B cell (primary cell): ENCODE results near the gene ST13. TPM values are rescaled to one million over a fixed set of nuclear protein-coding genes. Genes with fewer than 3 reads are reported as not detected.

Experiments used
- ATAC-seq: fragments of 200-7000 bp; cut with Tn5 transposase; one replicate; pipeline ENCODE4 v1.10.0; 2021; ENCODE audit warnings: low read depth, mild to moderate bottlenecking, moderate number of reproducible peaks, moderate library complexity
- CTCF ChIA-PET: fragments of 350-600 bp; sonication (Branson Sonifier 250); formaldehyde crosslinking; loops from one replicate; lab custom pipeline; 2021; ENCODE audit warnings: antibody characterized with exemption, inconsistent platforms; lab: Charles Lee
- POLR2A ChIA-PET: fragments of 350-600 bp; sonication (Branson Sonifier 250); formaldehyde crosslinking; loops from one replicate; lab custom pipeline; 2021; ENCODE audit warnings: antibody characterized with exemption; lab: Charles Lee
- DNase-seq: peaks from one replicate; pipeline ENCODE4 v3.0.0; 2013
- H2AFZ ChIP-seq: 2 replicates; pipeline ENCODE4 v1.6.1; 2012; ENCODE audit warnings: mild to moderate bottlenecking, low read depth, low read length; ENCODE audit not compliant: insufficient read depth, poor library complexity, severe bottlenecking
- H3K27ac ChIP-seq, 2 donors: 1 replicate in 1 of 2; 2 replicates in 1 of 2; pipeline ENCODE4 v1.5.1; 2012 to 2013; ENCODE audit warnings: low read length in 2 of 2, mild to moderate bottlenecking in 2 of 2, moderate library complexity in 1 of 2
- H3K27me3 ChIP-seq, 4 experiments: fragments of 200-600 bp in 1 of 4; sonication (generic) in 1 of 4; replicated peaks in 1 of 4; 1 replicate in 2 of 4; 2 replicates in 2 of 4; pipeline versions ENCODE4 v1.6.1 to v1.7.0; 2013 to 2016; ENCODE audit warnings: low read length in 3 of 4, mild to moderate bottlenecking in 2 of 4, mixed read lengths in 1 of 4, moderate library complexity in 1 of 4; ENCODE audit not compliant: insufficient read depth in 4 of 4, control insufficient read depth in 3 of 4; ENCODE audit errors: control extremely low read depth in 1 of 4
- H3K36me3 ChIP-seq, 2 experiments: replicated peaks in 1 of 2; 1 replicate in 1 of 2; 2 replicates in 1 of 2; pipeline versions ENCODE4 v1.6.1 to v1.7.1; 2013; ENCODE audit warnings: low read length in 1 of 2; ENCODE audit not compliant: insufficient read depth in 2 of 2, control insufficient read depth in 1 of 2; ENCODE audit errors: control extremely low read depth in 1 of 2, extremely low read depth in 1 of 2
- H3K4me1 ChIP-seq, 2 donors: fragments of 200-600 bp in 1 of 2; sonication (generic) in 1 of 2; 1 replicate in 1 of 2; 2 replicates in 1 of 2; pipeline versions ENCODE4 v1.5.1 to v1.6.1; 2013 to 2017; ENCODE audit warnings: low read length in 2 of 2; ENCODE audit not compliant: control insufficient read depth in 2 of 2, insufficient read depth in 2 of 2
- H3K4me2 ChIP-seq: replicated peaks from 2 replicates; pipeline ENCODE3; 2012; ENCODE audit warnings: mild to moderate bottlenecking, low read depth, low read length; ENCODE audit not compliant: poor library complexity, severe bottlenecking
- H3K4me3 ChIP-seq, 5 experiments: fragments of 200-600 bp in 1 of 5; sonication (generic) in 1 of 5; 1 replicate in 3 of 5; 2 replicates in 2 of 5; pipeline versions ENCODE4 v1.5.1 to v1.7.0; 2011 to 2016; ENCODE audit warnings: low read length in 4 of 5, mild to moderate bottlenecking in 4 of 5, low read depth in 2 of 5, control low read depth in 1 of 5, moderate library complexity in 1 of 5; ENCODE audit not compliant: insufficient read depth in 1 of 5; ENCODE audit errors: control extremely low read depth in 1 of 5, extremely low read depth in 1 of 5
- H3K79me2 ChIP-seq: fragments of 200-600 bp; sonication (generic); one replicate; pipeline ENCODE4 v1.6.0; 2016; ENCODE audit warnings: low read length; ENCODE audit not compliant: control insufficient read depth, insufficient read depth
- H3K9ac ChIP-seq: fragments of 200-600 bp; sonication (generic); 2 replicates; pipeline ENCODE4 v1.6.1; 2017; ENCODE audit warnings: mild to moderate bottlenecking, low read length, moderate library complexity
- H3K9me3 ChIP-seq, 3 donors: one replicate each; pipeline versions ENCODE4 v1.6.1 to v1.7.1; 2013; ENCODE audit warnings: low read length in 2 of 3; ENCODE audit not compliant: control insufficient read depth in 2 of 3, insufficient read depth in 1 of 3; ENCODE audit errors: control extremely low read depth in 1 of 3
- H4K20me1 ChIP-seq: 2 replicates; pipeline ENCODE4 v1.6.0; 2012; ENCODE audit warnings: mild to moderate bottlenecking, low read length; ENCODE audit not compliant: insufficient read depth, control insufficient read depth, poor library complexity, severe bottlenecking
- H3K27ac Mint-ChIP-seq: one replicate; pipeline ENCODE4 v1.8.0; 2021; ENCODE audit warnings: mixed read lengths
- H3K27me3 Mint-ChIP-seq: one replicate; pipeline ENCODE4 v1.8.0; 2021; ENCODE audit warnings: mixed read lengths
- H3K4me1 Mint-ChIP-seq: one replicate; pipeline ENCODE4 v1.8.0; 2021; ENCODE audit warnings: mixed read lengths
- H3K4me3 Mint-ChIP-seq: one replicate; pipeline ENCODE4 v1.8.0; 2021; ENCODE audit warnings: mixed read lengths
- H3K9me3 Mint-ChIP-seq: one replicate; pipeline ENCODE4 v1.8.0; 2022; ENCODE audit warnings: mixed read lengths; ENCODE audit not compliant: insufficient read depth
- CTCF ChIP-seq: fragments of 200-600 bp; IDR thresholded peaks from one replicate; pipeline ENCODE4 v1.8.0; 2022; ENCODE audit warnings: antibody characterized with exemption, mild to moderate bottlenecking
- EZH2 ChIP-seq: IDR thresholded peaks from 2 replicates; pipeline ENCODE4 v1.6.1; 2012; ENCODE audit warnings: borderline replicate concordance, low read depth, mild to moderate bottlenecking, moderate library complexity, low read length; ENCODE audit not compliant: insufficient read depth, poor library complexity, severe bottlenecking
- WGBS: methylation state at CpG from one replicate; pipeline ENCODE4 v1.1.5; 2013; ENCODE audit warnings: missing lambda C conversion rate; ENCODE audit not compliant: insufficient coverage; 5-methylcytosine and 5-hydroxymethylcytosine counted together
- intact Hi-C: fragments of 100-400 bp; cut with micrococcal nuclease; formaldehyde crosslinking; loops from one replicate; pipeline ENCODE4 v1.10.0; 2022
- polyA plus RNA-seq: library from polyadenylated mRNA; depleted of rRNA; stranded (reverse); fragments of >200 nt; gene quantifications from 2 replicates; pipeline ENCODE4 v1.2.3, GENCODE V29; 2012
- total RNA-seq, 2 donors: library from RNA; stranded (reverse); fragments of 120-200 nt in 1 of 2; gene quantifications; 1 replicate in 1 of 2; 2 replicates in 1 of 2; pipeline versions ENCODE4 v1.2.3 to v1.2.4, GENCODE V29; 2013 to 2022

The ST13 gene
- total and polyA plus RNA-seq, 2 donors (not counting 1 experiment from before 2014, with no cell fraction given): 44.6 to 187 TPM

GRCh38 chr22:40867109-40867508 is 10.7 kb upstream of the ST13 start:
- H3K27me3 ChIP-seq: no peaks in the 10 kb centered on the region
- TF ChIP-seq CTCF (no peak), EZH2 (no peak)
- ChIA-PET POLR2A (no interaction called here), CTCF (interaction anchor here (0.6 to 1.4 kb wide), 2 partner anchors 55 to 132 kb away, joined by 3 to 4 read pairs; no protein-coding TSS in a partner anchor)
- H3K79me2 ChIP-seq: peaks cover 56% of the 10 kb centered on the region
- no peaks in the 10 kb centered on the region for H3K27me3 Mint-ChIP-seq
- H3K4me1 Mint-ChIP-seq: peaks cover 16% of the 10 kb centered on the region
- no peak overlapping the region for H3K4me2 ChIP-seq
- H3K4me1 ChIP-seq: peaks cover 5 to 9% of the 10 kb centered on the region in 2 donors
- H3K36me3 ChIP-seq: peaks cover 2 to 12% of the 10 kb centered on the region in 2 experiments
- no peak overlapping the region for H3K4me3 ChIP-seq
- no peak overlapping the region for H3K9ac ChIP-seq
- intact Hi-C loops: no loop called here
- WGBS: no CpG with 5 or more reads among the region's 2 CpGs
- no peak overlapping the region for H2AFZ ChIP-seq
- H3K9me3 Mint-ChIP-seq: no peaks in the 10 kb centered on the region
- no peak overlapping the region for H3K27ac Mint-ChIP-seq
- H4K20me1 ChIP-seq: no peaks in the 10 kb centered on the region
- ATAC-seq (no peak), DNase-seq (no peak)
- H3K4me3 Mint-ChIP-seq: no peak overlapping the region
- H3K9me3 ChIP-seq: no peaks in the 10 kb centered on the region
- H3K27ac ChIP-seq: no peak overlapping the region

DNA sequence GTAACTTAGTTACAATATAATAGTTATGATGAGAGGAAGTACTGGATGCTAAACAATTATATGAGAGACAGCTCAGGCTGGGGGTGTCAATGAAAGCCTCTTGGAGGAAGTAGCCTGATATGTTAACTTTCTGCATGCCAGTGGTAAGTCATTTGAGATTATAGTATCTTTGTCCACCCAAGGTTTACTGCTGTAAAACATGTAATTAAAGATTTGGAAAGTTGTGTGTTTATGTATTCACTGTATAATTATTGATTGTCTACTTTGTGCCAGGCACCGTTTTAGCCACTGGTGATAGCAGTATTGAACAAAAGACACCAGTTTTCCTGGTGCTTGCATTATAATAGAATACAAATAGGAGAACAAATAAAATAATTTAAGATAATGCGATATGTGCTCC is 6.1 kb upstream of the ST13 start:
- no peak overlapping the region for H3K27ac Mint-ChIP-seq
- H3K9me3 Mint-ChIP-seq: no peaks in the 10 kb centered on the region
- WGBS: 83% methylated on average over 1 of the region's 2 CpGs
- Histone ChIP-seq H2AFZ (no peak overlapping the region), H3K9me3 (no peaks in the 10 kb centered on the region), H3K4me3 (no peak overlapping the region), H3K79me2 (peaks cover 77% of the 10 kb centered on the region), H3K36me3 (peaks cover 0 to 2% of the 10 kb centered on the region in 2 experiments), H4K20me1 (no peaks in the 10 kb centered on the region), H3K27me3 (no peaks in the 10 kb centered on the region), H3K27ac (no peak overlapping the region), H3K4me2 (no peak overlapping the region), H3K9ac (no peak overlapping the region), H3K4me1 (peaks cover 12 to 17% of the 10 kb centered on the region in 2 donors)
- peaks cover 25% of the 10 kb centered on the region for H3K4me1 Mint-ChIP-seq
- no peak overlapping the region for H3K4me3 Mint-ChIP-seq
- ChIA-PET POLR2A (no interaction called here), CTCF (no interaction called here)
- ATAC-seq: no peak
- H3K27me3 Mint-ChIP-seq: no peaks in the 10 kb centered on the region
- intact Hi-C loops: no loop called here
- TF ChIP-seq EZH2 (no peak), CTCF (no peak)
- no peak for DNase-seq
